Suprapubic skin (tissue), 4 donors: ENCODE results near the gene NR2F1-AS1.

Source experiments
- EP300 ChIP-seq: sonication (generic); formaldehyde crosslinking; IDR thresholded peaks from one replicate; pipeline ENCODE4 v1.6.1; 2017; ENCODE audit warnings: antibody characterized with exemption
- POLR2A ChIP-seq, 2 donors: fragments of 450-650 bp; IDR thresholded peaks; one replicate each; pipeline ENCODE4 v1.6.1; 2017; ENCODE audit warnings: antibody characterized with exemption in 2 of 2, mild to moderate bottlenecking in 2 of 2, moderate library complexity in 2 of 2
- POLR2AphosphoS5 ChIP-seq, 3 donors: sonication (generic); formaldehyde crosslinking; IDR thresholded peaks; one replicate each; pipeline ENCODE4 v1.6.1; 2017; ENCODE audit warnings: antibody characterized with exemption in 3 of 3
- TF ChIP-seq, protein P1 (sequence below), 2 donors: fragments of 200-600 bp in 1 of 2; fragments of 450-650 bp in 1 of 2; sonication (generic) in 1 of 2; IDR thresholded peaks; one replicate each; pipeline ENCODE4 v1.5.1; 2016 to 2019; ENCODE audit warnings: antibody characterized with exemption in 2 of 2, mild to moderate bottlenecking in 1 of 2, moderate library complexity in 1 of 2

DNA sequence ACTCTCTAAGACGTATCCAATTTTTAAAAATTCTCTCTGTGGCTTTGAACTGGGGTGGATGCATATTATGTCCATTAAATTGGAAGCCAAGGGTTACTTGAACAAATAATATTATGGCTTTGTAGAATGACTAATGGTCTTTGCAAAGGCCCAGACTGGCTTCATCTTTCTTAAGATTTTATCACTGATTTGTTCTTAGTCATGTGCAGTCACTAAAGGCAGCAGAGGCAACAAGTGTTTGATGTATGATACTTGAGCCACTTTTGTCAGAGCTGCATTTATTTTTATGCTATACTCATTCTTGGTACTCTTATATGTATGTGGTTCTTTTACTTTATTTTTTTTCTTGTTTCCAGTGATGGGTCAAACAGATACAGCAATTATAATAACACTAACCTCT, 152.2 kb downstream of the NR2F1-AS1 start:
- TF ChIP-seq, protein P1, sequence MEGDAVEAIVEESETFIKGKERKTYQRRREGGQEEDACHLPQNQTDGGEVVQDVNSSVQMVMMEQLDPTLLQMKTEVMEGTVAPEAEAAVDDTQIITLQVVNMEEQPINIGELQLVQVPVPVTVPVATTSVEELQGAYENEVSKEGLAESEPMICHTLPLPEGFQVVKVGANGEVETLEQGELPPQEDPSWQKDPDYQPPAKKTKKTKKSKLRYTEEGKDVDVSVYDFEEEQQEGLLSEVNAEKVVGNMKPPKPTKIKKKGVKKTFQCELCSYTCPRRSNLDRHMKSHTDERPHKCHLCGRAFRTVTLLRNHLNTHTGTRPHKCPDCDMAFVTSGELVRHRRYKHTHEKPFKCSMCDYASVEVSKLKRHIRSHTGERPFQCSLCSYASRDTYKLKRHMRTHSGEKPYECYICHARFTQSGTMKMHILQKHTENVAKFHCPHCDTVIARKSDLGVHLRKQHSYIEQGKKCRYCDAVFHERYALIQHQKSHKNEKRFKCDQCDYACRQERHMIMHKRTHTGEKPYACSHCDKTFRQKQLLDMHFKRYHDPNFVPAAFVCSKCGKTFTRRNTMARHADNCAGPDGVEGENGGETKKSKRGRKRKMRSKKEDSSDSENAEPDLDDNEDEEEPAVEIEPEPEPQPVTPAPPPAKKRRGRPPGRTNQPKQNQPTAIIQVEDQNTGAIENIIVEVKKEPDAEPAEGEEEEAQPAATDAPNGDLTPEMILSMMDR (IDR thresholded peaks at IDR 0.05): no peak
- TF ChIP-seq POLR2A (IDR thresholded peaks at IDR 0.05) (no peak), POLR2AphosphoS5 (IDR thresholded peaks at IDR 0.05) (no peak), EP300 (no peak)
